HG02588 (cell line): ENCODE measurements around the gene KRT80.
"Not testable (repeated sequence)": the region's sequence is repeated elsewhere in the genome, so short reads cannot be mapped to it uniquely, and the experiment has no call there.

Experiments used
- ATAC-seq: cut with Tn5 transposase; IDR thresholded peaks from one replicate; pipeline ENCODE4 v1.9.1; 2021; ENCODE audit warnings: mild to moderate bottlenecking, moderate library complexity; ENCODE audit not compliant: unreplicated experiment

Gene KRT80

DNA sequence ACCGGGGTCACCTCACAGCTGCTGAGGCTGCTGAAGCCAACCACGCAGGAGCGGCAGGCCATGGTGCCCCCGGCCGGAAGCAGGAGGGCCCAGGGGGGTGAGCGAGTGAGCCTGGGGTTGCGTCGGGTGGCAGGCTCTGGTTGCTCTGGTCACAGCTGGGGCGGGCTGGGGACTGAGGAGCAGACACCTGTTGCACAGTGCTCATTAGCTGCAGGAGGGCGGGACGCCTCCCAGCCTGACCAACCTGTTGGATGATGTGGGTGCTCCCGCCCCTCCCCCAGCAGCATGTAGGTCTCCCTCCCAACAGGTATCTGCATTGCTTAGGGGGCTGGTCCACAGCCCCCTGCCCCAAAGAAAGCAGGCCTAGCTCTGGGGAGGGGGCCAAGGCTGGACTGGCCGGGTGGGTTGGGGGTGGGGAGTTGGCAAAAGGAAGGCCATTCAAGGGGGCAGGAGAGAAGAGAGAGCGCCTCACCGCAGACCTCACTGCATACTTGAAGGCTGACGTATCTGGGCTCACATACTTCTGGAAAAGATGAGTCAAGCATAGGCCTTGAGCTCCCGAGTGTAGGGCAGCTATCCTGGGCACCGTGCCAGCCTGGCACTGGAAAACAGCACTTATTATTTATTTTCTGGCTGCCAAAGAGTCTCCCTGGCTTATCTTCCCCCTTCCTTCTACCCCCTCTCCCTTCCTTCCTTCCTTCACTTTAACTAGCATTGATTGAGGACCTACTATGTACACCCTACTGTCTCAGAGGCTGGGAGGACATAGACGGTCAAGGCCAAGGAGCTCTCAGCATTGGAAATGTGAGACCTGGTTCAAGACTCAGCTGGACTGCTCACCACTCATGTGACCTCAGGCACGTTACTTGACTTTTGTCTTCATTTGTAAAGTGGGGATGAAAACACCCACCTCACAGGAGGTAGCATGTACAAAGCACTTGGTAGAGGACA is at the start of gene KRT80:
KRT80 (minus strand) TSS at position 174 of the 951 bp plus-strand sequence; CDS start at position 62, 112 bp downstream.
- no peak for ATAC-seq

DNA sequence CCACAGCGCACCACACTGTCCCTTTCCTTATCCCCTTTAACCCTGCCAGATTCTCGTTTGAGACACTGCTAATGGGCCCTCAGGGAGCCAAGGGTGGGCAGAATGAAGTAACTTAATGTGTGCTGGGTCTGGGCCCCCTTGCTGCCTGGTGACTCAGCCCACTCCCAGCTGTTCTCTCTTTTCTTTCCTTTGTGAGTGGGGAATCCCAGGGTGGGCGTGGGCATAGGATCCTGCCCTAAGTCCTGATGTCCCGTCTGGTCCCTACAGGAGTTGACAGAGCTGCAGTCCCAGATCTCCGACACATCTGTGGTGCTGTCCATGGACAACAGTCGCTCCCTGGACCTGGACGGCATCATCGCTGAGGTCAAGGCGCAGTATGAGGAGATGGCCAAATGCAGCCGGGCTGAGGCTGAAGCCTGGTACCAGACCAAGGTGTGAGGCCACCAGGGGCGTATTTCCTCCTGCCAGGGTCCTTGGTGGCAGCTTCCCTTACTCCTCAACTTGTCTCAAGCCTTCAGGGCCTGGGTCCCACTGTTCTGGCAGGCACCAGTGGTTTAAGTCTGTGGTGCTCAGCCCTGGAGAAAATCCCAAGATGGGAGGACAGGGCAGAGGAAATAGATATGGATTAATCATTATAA is 49.5 kb upstream of the KRT80 start:
- ATAC-seq = no peak

DNA sequence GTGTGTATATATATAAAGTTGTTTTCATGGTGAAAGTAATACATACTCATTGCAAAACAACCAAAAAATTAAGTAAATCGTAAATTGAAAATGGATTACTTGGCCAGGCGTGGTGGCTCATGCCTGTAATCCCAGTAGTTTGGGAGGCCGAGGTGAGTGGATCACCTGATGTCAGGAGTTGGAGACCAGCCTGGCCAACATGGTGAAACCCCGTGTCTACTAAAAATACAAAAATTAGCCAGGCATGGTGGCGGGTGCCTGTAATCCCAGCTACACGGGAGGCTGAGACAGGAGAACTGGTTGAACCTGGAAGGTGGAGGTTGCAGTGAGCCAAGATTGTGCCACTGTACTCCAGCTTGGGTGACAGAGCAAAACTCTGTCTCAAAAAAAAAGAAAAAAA is 48.4 kb upstream of the KRT80 start:
- ATAC-seq = not testable (repeated sequence)

DNA sequence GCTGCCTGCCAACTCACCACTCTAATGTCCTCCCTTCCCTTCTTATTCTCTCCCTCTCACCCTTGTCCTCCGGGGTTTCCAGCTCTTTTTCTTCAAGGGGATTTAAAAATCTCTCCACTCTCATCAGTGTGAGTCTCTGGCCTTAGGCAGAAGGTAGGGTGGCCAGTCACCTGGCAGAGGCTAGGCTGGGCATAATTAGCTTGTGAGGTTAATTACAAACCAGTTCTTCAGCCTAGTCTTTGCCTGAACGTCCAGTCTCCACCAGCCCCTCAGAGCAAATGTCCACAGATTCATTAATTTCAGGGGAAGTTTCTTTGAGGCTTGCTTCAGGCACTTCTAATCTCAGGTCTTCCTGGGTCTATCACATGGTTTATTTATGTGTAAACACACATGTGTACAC is 48.0 kb upstream of the KRT80 start:
- no peak for ATAC-seq

DNA sequence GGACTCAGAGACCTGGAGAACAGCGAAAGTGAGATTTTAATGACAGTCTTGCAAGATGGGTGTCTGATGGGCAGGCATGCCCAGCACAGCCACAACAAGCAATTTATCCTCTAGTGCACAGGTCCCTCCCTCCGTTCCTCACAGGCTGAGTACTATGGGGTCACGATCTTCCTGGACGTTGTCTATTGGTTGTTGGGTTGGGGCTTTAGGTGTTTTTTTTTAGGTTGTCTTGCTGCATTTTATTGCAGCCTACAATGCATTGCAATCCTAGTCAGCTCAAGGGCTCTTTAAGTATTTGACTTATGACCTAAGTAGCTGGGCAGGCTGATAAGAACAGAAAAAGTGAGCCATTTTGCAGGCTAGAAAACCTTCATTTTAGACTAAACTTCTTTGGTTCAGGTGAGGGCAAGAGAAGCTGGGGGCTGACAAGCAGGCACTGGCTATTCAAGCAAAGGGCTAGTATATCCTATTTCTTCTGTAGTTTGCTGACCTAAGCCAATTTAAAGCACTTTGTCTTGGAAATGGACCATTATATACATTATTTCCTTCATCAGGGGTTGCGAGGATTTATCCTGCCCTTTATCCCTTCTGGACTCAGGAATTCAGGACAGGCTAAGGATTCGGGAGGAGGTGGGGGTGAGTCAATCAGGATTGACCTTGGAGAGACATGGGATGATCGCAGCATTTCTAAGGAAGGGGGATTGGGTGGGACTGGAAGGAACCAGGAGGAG is 47.3 kb upstream of the KRT80 start:
- no peak for ATAC-seq

DNA sequence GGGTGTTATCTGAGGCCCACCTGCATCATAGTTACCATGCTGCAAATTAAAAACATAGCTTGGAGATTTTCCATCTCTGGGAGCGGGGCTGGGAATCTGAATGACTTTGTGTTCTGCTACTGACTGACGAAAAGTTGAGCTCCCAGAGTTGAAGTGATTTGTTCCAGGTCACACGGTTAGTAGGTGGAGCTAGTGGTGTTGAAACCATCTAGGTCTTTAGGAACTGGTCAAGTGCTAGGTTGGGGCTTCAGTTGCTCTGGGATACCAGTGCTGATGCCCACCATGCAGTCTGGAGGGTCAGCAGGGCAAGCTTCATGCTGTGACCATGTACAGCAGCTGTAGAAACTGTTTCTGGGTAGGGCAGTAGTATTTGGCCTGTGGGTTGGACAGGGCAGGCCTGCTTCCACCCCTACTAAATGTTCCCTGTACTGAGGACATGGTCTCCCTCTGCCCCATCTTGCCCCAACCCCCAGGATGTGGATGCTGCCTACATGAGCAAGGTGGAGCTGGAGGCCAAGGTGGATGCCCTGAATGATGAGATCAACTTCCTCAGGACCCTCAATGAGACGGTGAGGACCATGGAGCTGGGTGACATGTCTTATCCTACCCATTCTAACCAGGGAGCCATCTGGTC is 46.5 kb upstream of the KRT80 start:
- no peak for ATAC-seq

DNA sequence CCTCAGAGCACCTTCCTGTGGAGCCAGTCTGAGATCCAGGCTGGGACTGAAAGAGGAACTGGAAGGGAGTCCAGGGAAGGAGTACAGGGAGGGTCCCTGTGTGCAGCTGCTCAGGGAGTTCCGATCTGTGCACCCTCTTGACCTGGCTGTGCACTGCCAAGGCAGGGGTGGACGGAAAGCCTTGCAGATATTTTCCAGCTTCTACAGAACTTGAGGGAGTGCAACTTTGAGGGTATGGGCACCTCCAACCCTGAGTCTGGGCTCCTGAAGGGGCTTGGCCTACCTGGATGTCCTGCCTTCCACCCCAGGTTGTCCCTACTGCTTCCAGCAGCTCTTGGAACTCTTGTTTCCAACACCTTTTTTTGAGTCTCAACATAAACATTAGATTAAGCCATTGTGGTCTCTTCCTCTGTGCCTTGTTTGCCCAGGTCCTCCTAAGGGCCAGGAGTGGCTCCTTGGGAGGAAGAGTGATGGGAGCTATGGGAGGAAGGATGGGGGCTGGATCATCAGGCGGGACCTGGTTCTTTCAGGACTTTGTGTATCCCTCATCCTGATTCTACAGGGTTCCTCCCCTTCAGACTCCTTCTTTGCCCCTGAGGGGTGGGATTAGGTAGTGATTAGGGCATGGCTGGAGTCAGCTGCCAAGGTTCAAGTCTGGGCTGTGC is 44.7 kb upstream of the KRT80 start:
- ATAC-seq = no peak

DNA sequence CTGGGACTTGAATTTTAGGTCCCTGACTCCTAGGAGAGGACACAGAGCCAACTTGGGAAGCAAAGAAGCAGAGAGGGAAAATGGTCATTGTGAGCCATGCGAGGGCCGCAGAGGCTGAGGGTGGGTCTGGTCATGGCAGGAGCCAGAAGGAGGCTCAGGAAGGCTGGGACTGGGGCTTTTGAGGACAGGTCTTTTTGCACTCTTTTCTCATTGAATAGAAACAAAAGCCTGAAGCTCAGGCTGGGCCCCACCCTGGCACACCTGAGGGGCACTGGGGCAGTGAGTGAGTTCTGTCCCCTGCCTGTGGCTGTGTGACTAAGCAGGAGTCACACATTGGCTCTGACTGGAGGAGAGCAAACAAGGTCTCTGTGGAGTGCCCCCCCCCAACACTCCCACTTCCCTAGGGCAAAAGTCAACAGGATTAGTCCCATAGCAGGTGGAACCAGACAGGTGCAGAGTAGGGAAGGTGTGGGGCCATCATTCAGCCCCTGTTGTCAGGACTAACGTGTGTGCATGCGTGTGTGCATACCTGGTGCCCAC is 44.1 kb upstream of the KRT80 start:
- ATAC-seq = no peak

DNA sequence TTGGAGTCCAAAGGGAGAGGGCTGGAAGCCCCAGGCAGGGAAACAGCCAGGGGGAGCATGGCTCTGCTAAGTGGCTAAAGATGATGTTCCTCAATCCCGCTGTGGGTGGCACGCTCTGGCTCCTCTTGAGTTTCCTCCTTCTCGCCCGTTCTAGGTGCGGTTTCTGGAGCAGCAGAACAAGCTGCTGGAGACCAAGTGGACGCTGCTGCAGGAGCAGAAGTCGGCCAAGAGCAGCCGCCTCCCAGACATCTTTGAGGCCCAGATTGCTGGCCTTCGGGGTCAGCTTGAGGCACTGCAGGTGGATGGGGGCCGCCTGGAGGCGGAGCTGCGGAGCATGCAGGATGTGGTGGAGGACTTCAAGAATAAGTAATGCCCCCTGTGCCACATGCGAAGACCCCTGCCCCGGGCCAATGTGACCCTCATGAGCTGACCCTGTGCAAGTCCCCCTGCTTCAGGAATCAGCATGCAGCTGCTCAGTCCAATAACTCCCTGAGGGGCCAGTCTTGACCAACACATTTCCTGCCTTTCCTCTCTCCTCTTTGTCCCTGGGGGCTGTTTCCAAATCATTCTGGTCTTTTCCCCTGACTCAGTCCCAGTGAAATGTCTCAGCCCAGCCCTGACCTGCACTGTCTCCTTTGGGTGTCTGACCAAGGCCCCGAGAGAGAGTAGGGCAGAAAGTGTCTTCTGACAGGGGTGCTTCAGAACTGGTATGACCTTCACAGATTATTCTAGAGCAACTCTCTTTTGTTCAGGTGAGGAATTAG is 43.4 kb upstream of the KRT80 start:
- no peak for ATAC-seq

DNA sequence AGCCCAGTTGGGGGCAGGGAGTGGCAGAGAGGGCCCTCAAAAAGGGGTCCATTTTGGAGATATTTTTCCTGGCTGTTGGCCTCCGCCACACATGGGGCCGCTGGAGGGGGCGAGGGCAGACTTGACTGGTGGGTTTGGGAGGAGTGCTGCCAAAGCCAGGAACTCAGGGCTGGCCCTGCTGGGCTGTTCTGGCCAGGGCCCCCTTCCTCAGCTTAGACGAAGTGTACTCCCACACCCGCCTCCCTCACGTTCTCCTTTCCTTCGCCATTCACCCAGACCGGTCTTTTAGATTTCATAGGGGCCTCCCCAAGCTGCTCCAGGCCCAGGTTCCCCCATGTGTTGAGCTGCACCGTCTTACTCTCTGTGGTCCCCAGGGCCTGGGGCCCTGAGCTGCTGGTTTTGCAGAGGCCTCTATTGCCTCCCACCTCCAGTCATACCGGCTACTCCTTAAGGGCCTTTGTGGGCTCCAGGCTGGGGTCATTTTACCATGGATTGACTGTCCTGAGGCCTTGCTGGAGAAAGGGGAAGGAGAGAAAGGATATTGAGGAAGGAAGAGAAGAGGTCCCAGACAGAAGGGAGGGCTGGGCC is 42.5 kb upstream of the KRT80 start:
- ATAC-seq = no peak

DNA sequence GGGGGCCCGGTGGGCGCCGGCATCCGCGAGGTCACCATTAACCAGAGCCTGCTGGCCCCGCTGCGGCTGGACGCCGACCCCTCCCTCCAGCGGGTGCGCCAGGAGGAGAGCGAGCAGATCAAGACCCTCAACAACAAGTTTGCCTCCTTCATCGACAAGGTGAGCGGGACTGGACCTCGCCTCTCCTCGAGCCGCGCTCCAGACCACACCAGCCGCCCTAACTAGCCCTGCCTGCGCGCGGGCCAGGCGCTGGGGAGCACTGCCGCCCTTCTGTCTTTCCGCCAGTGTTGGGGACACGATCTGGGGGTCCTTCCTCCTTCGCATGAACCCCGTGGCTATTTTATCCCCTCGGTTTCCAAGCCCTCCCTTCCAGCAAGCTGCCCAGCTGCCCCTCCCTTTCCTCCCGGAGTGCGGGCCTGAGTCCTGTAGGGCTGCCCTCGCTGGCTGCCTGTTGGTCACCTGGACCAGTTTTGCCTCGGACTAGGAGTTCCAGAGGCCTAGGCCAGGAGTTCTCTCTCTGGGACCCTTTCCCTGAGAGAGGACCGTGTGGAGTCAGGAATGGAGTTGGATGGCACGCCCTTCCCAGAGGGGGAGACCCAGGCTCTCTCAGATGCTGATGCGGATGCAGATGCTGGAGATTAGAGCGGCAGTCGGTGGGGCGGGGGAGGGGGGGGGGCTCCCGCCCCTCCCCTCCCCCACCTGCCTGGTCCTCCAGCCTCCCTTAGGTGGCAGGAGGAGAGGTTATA is 41.8 kb upstream of the KRT80 start:
- no peak for ATAC-seq

DNA sequence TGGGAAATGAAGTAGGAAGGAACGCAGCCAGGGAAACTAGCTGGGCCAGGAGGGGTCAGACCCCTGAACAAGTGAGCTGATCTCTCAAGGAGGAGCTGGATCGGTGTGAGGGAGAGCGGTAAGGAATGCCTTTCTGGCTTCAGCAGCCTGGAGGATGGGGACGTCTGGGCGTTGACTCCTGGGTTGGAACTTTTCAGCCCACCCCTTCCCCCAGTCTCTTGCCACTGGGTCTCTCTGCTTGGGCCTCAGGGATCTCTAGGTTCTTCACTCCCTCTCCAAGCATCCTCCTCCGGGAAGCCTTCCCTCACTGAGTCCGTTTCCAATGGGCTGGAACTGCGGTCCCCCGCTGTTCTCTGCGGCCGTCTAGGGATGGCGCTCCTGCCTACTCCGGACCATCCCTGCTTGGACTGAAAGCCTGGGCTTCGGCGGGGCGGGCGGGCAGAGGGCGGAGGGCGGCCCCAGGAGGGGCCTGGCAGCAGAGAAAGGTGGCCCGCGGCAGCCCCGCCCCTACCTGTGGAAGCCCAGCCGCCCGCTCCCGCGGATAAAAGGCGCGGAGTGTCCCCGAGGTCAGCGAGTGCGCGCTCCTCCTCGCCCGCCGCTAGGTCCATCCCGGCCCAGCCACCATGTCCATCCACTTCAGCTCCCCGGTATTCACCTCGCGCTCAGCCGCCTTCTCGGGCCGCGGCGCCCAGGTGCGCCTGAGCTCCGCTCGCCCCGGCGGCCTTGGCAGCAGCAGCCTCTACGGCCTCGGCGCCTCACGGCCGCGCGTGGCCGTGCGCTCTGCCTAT is 41.1 kb upstream of the KRT80 start, which contains the start of gene KRT7:
KRT7 (plus strand) TSS at position 570 of the 788 bp plus-strand sequence; CDS start at position 624, 54 bp downstream.
- no peak for ATAC-seq

DNA sequence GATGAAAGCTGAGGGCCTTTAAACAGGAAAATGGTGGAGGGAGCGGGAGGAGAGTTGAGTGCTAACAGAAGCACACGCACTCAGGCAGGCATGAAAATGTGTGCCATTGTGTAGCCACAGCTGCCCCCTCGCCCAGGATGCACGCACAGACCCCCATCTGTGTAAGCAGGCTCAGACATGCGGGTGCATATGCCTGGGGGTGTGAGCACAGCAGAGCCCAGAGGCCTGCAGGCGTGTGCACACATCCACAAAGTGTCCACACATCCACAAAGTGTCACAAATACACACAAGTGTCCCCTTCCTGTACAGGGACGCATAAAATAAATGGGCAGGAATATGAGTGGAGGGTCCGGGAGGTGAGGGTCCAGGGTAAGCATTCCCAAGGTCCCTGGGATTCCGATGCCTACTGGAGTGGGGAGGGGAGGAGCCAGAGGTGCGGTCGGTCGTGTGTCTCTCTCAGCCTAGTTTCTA is 40.4 kb upstream of the KRT80 start:
- ATAC-seq = no peak

DNA sequence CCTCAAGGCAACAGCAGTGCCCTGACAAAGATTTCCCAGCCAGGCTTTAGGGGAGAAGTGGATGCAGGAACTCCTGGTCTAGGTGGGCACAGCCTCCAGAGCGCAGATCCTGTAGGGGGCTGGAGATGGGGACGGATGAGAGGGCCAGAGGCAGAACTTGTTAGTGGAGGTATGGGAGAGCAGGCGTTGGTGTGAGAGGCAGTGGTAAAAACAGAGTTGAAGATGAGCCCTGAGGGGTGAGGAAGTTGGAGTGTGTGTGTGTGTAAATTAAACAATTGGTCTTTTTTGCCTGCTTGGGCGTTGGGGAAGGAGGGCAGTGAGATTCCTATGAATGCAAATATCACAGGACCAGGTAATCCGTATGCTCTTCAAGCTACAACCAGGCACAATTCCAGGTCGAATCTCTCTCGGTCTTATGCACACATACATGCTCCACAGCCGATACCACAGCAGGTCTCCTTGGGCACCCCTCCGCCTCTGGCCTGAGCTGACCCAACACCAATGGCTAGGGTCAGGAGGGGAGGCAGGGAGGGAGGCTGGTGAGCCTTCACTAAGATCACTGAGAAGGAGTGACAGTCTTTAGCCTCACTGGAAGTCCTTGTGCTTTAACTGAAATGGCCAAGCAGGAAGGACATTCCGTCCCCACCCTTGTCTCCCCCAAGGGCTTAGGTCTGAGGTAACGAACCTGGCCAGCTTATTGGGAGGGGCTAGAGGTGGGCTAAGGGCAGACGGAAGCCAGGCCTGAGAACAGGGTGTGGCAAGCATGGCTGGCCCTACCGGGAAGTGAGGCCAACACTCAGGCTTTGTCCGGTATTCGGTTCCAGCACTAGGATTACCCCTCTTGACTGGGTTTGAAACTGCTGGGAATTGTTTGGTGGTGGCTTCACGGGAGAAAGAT is 39.7 kb upstream of the KRT80 start:
- ATAC-seq = no peak

DNA sequence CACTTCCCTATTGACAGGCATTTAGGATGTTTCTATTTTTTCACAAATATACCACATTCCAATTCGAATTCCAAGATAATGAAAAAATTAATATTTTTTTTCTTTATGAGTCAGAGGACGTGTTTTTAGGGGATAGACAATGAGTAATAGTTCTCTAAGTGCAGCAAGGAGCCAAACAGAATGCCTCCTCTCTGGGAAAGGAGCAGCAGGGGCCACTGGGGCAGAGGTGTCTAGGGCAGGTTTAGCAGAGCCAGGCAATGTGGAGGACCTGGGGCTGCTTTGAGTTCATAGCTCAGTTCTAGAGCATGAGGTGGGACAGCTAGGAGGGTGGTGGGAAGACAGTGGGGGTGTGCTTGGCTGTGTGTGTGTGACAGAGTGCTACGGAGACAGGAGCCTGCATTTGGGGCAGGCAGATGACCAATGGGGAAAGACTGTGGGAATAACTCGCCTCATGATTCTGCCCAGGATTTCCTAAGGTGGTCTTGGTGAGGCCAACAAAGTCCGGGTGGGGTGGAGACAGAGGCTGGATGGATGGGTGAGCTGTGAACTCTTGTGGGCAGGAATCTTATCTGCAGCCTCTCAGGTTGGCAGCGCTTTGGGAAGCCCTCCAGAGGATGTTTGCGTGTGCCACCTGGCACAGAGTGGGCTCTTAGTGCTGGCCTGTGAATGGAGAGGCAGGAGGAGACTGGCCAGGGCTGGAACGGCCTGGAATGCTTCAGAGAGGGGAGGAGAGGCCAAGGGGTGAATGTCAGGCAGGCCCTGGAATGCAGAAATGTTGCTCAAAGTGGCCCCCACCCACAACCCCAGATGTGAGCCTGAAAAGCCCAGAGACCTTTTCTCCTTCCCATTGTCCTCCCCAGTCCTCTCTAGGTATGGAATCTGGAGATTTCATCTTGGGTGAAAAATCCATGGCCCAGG is 38.8 kb upstream of the KRT80 start:
- ATAC-seq = no peak
